Limb (tissue), 2 donors: ENCODE results near the gene CMTM4.
"Not testable (repeated sequence)": the region's sequence is repeated elsewhere in the genome, so short reads cannot be mapped to it uniquely, and the experiment has no call there.

Experiments
- DNase-seq, 2 donors: peaks; one replicate each; pipeline ENCODE4 v3.0.0-alpha.2; 2016; ENCODE audit errors: extremely low spot score in 2 of 2

CMTM4 gene

DNA sequence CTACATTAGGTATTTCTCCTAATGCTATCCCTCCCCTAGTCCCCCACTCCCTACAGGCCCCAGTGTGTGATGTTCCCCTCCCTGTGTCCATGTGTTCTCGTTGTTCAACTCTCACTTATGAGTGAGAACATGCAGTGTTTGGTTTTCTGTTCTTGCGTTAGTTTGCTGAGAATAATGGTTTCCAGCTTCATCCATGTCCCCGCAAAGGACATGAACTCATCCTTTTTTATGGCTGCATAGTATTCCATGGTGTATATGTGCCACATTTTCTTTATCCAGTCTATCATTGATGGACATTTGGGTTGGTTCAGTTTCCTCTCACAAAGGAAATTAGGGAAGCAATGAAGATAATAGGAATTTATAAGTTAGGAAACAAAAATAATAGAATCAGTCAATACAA is 129.3 kb downstream of the CMTM4 start:
- not testable (repeated sequence) for DNase-seq

DNA sequence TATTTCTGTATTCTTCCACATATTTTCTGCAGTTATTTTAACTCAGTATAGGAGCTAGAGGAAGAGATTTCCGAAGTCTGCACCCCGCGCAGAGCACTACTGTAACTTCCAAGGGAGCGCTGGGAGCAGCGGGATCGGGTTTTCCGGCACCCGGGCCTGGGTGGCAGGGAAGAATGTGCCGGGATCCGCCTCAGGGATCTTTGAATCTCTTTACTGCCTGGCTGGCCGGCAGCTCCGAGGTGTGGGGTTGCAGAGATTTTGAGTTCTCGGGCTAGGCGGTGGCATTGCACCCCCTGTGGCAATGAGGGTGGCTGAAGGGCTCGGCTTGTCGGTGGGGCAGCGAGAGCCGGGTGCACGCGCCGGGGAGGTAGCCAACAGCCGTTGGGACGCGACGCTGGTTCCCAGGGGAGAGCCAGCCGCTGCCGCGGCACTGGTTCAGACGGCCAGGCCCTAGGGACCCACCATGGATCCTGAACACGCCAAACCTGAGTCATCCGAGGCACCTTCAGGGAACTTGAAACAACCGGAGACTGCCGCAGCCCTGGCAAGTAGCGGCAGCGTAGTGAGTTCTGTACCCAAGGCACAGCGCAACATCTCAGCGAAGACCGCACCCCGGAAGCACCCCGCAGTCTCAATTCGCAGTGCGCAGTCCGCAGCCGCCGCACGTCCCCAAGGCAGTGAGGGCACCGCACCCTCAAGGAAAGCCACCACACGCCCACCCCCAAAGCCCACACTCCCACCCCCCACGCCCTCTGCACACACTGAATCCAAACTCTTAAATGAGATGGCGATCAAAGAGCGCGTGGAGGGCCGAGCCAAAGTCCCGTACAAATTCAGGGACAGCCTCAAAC is 130.3 kb downstream of the CMTM4 start, which contains the start of gene CMTM1:
CMTM1 (plus strand) TSS at position 389 of the 851 bp plus-strand sequence; CDS start at position 464, 75 bp downstream.
- no peak for DNase-seq
